Measurements from ENCODE around the gene NPC2. TPM values are rescaled to one million over a fixed set of nuclear protein-coding genes. Genes with fewer than 3 reads are reported as not detected.

Gene NPC2
- total RNA-seq, 1 donor from 2014 or later: 177 TPM

GRCh38 chr14:74504874-74505720 lies 12.0 kb upstream of the NPC2 start:
- no peaks in the 10 kb centered on the region for H3K9me3 Mint-ChIP-seq (ENCODE audit: low read depth)
- no peaks in the 10 kb centered on the region for H3K36me3 Mint-ChIP-seq (ENCODE audit: insufficient read depth)
- no peak overlapping the region for H3K27ac Mint-ChIP-seq

GRCh38 chr14:74504412-74504811 lies 11.3 kb upstream of the NPC2 start:
- no peaks in the 10 kb centered on the region for H3K36me3 Mint-ChIP-seq (ENCODE audit: insufficient read depth)
- DNase-seq (ENCODE audit: low spot score, unreplicated experiment): no peak
- no peak overlapping the region for H3K27ac Mint-ChIP-seq
- no peak for TF ChIP-seq CTCF (IDR thresholded peaks at IDR 0.05; ENCODE audit: unreplicated experiment)
- peaks cover 11% of the 10 kb centered on the region for H3K27me3 Mint-ChIP-seq
- H3K4me3 Mint-ChIP-seq (ENCODE audit: low read depth): no peak overlapping the region
- peaks cover 2% of the 10 kb centered on the region for H3K4me1 Mint-ChIP-seq (ENCODE audit: low read depth)
- H3K9me3 Mint-ChIP-seq (ENCODE audit: low read depth): no peaks in the 10 kb centered on the region

More at GRCh38 chr14:74504874-74505720, 12.0 kb upstream of the NPC2 start:
- TF ChIP-seq CTCF (IDR thresholded peaks at IDR 0.05; ENCODE audit: unreplicated experiment): no peak
- H3K4me3 Mint-ChIP-seq (ENCODE audit: low read depth): no peak overlapping the region
- no peak for DNase-seq (ENCODE audit: low spot score, unreplicated experiment)
- peaks cover 2% of the 10 kb centered on the region for H3K4me1 Mint-ChIP-seq (ENCODE audit: low read depth)
- peaks cover 17% of the 10 kb centered on the region for H3K27me3 Mint-ChIP-seq

- Mint-ChIP-seq H3K27ac (no peak overlapping the region), H3K4me3 (ENCODE audit: low read depth) (no peak overlapping the region), H3K4me1 (ENCODE audit: low read depth) (peaks cover 2% of the 10 kb centered on the region), H3K27me3 (peaks cover 10% of the 10 kb centered on the region), H3K36me3 (ENCODE audit: insufficient read depth) (no peaks in the 10 kb centered on the region), H3K9me3 (ENCODE audit: low read depth) (no peaks in the 10 kb centered on the region)
- DNase-seq (ENCODE audit: low spot score, unreplicated experiment): no peak
- TF ChIP-seq CTCF (IDR thresholded peaks at IDR 0.05; ENCODE audit: unreplicated experiment): no peak
These were observed 10.8 kb upstream of the NPC2 start for GRCh38 chr14:74503938-74504335.

- TF ChIP-seq CTCF (IDR thresholded peaks at IDR 0.05; ENCODE audit: unreplicated experiment): no peak
- Mint-ChIP-seq H3K36me3 (ENCODE audit: insufficient read depth) (no peaks in the 10 kb centered on the region), H3K4me3 (ENCODE audit: low read depth) (no peak overlapping the region), H3K27ac (no peak overlapping the region), H3K27me3 (peaks cover 7% of the 10 kb centered on the region), H3K9me3 (ENCODE audit: low read depth) (no peaks in the 10 kb centered on the region), H3K4me1 (ENCODE audit: low read depth) (peaks cover 2% of the 10 kb centered on the region)
- DNase-seq (ENCODE audit: low spot score, unreplicated experiment): no peak
These were observed 10.3 kb upstream of the NPC2 start for GRCh38 chr14:74503291-74503937.

- H3K27me3 Mint-ChIP-seq: peaks cover 2% of the 10 kb centered on the region
- no peak overlapping the region for H3K4me3 Mint-ChIP-seq (ENCODE audit: low read depth)
- no peak overlapping the region for H3K27ac Mint-ChIP-seq
- no peaks in the 10 kb centered on the region for H3K36me3 Mint-ChIP-seq (ENCODE audit: insufficient read depth)
- no peak for DNase-seq (ENCODE audit: low spot score, unreplicated experiment)
- TF ChIP-seq CTCF (IDR thresholded peaks at IDR 0.05; ENCODE audit: unreplicated experiment): peak; percentile 66
- no peaks in the 10 kb centered on the region for H3K9me3 Mint-ChIP-seq (ENCODE audit: low read depth)
- H3K4me1 Mint-ChIP-seq (ENCODE audit: low read depth): peaks cover 2% of the 10 kb centered on the region
These were observed 9.3 kb upstream of the NPC2 start for GRCh38 chr14:74502236-74503019.
